GM18519 (cell line): ENCODE data around the gene PHF3.

ENCODE experiments used
- ATAC-seq: cut with Tn5 transposase; IDR thresholded peaks from one replicate; pipeline ENCODE4 v1.9.1; 2021; ENCODE audit warnings: mild to moderate bottlenecking, moderate library complexity; ENCODE audit not compliant: unreplicated experiment, low FRiP score

PHF3 gene

DNA sequence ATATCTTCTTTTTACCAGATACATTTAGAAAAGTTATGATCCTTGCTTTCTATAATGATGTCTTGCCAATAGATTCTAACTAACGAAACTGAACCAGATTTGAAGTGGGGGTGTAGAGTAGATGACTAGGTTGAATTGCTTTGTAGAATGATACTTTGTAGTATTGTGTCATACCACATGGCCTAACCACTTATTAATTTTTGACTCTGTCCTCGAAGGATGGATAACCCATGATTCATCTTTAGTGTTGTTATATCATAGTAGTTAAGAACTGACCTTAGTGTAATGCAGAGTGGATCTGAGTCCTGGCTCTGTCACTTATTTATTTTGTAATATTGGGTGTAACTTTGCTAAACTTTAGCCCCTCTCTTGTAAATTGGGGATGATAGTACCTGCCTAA is 4.5 kb downstream of the PHF3 start:
- ATAC-seq, result no peak

DNA sequence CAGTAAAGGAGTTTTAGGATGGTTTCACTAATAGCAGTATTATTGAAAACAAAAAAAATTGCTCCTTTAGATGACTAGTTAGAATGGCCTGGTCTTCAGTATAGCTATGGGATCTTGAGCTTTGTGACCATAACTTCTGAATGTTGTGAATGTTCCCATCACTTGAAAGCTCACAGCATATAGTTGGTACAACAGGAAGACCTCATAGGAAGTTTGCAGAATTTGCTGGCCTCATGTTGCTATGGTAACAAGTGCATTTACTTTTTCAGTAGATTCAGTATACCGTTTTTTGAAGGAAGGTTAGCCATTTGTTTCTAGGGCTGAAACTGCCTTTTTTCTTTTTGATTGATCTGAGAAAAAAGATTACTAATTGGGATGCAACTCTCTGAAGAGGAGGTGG is 8.3 kb downstream of the PHF3 start:
- ATAC-seq, result no peak

DNA sequence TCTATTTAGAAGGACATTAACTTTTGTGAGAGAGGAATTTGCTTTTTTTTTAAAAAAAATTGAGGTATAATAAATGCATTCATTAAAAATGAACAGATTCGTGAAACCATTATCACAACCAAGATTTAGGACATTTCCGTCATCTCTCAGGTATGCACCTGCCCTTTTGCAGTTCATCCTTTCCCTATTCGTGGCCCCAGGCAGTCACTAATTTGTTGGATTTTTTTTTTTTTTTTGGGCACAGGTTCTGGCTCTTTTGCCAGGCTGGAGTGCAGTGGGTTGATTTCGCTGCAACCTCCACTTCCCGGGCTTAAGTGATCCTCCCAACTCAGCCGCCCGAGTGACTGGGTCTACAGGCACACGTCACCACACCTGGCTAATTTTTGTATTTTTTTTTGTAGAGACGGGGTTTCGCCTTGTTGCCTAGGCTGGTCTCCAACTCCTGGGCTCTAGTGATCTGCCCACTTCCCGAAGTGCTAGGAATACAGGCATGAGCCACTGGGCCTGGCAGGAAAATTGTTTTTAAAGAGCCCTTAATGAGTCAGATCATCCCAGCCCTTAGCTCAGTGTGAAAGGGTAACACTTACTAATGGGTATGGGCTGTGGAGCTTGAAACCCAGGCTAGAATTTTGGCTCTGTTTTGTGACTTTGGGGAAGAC is 9.2 kb downstream of the PHF3 start:
- no peak for ATAC-seq

DNA sequence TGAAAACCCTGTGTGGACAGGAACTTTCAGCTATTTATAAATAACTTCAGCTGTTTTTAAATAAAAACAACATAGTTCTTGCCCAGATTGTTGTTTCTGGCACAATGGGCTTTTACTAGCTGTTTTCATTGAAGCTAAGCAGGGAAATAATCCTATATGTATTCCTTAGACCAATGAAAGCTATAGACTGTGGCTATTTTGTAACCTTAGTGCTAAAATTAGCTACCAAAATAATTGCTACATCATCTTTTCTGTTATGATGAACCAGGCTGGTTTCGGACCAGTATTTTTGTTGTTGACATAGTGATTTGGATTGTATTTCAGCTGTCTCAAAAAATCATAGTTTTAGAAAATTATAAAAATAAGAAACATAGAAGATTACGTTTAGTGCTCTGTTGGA is 13.7 kb downstream of the PHF3 start:
- no peak for ATAC-seq

DNA sequence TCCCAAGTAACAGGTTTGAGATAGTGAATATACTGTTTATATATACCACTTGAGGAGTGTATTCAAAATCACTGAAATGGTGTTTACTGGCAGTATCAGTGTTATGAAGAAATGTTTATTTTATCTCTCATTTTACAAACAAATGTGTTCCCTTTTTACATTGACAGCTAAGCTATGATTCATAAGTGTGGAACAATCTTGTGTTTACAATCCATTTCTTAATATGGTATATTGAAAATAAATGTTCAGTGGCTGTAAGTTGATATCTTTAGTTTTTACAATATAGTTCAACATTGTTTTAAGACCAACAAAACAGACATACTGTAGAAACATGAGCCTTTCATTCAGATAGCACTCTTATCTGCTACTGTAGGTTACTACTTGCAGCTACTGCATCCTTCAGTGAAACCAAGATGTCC is 14.3 kb downstream of the PHF3 start:
- no peak for ATAC-seq

DNA sequence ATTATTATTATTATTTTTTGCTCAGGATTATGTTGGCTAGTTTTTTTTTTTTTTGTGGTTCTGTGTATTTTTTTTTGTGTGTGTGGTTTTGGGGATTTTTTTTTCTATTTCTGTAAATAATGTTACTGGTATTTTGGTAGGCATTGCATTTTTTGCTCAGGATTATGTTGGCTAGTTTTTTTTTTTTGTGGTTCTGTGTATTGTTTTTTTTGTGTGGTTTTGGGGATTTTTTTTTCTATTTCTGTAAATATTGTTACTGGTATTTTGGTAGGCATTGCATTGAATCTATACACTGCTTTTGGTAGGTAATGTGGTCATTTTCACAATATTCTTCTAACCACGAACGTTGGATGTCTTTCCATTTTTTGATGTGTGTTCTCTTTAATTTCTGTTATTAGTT is 17.4 kb downstream of the PHF3 start:
- ATAC-seq, result no peak

DNA sequence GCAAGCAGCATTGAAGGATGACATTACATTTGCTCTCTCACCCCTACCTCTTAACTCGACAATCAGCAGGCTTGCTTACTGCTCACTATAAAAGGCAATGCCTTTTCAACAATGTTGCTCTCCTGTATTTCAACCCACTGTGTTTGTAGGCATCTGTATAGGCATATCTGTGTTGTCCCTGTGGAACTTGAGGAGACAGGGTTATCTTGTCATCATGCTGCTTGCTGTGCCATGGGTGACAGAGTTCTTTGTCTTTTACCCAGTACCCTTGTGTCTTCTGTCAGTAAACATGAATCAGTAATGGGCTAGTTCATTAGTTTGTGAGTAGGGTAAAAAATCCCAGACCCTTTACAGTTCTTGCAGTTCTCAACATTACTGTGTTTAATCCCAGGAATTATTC is 25.2 kb downstream of the PHF3 start:
- no peak for ATAC-seq

DNA sequence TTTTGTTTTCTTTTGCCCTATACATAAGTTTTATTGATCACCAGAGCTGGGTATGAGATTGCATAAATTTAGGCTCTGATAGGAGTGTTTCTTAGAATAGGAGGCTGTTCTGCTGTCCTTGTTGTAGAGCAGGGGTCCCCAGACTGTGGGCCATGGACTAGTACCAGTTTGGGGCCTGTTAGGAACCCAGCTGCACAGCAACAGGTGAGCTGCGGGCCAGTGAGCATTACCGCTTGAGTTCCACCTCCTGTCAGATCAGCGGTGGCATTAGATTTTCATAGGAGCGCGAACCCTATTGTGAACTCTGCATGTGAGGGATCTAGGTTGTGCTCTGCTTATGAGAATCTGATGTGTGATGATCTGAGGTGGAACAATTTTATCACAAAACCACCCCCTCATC is 26.2 kb downstream of the PHF3 start:
- no peak for ATAC-seq

DNA sequence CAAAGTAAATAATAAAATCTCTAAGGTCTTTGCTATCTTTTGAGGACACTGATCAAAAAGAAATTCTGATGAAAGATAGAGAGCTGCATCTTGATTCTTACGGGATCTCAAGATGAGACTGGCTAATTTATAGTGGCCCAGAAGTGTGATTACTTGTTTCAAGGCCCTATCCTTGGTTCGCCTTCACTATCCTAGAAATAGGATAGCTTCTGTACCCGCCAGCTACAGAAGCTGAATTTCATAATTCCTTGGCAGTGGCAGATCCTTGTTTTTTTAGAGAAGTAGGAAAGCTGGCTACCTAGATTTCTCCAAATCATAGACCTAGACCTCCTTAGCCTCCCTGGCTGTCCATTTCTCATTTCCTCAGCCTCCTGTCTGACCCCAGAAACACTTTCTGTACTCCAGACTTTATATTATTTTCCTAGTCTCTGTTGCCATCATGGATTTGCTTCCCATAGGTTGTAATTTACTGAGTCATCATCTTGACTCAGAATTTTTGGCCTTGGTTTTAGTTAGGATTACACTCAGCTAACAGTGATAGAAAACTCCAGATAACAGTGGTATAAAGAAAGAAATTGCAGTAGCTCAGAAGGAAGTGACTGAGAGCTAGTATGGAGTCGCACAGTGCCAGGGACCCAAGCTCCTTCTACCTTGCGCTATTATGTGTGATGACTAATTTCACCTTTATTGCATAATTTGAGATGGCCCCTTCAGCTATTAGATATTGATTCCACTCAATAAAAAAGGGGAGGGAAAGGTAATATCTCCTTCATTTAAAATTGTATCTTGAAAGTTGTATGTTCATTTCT is 27.7 kb downstream of the PHF3 start:
- no peak for ATAC-seq

DNA sequence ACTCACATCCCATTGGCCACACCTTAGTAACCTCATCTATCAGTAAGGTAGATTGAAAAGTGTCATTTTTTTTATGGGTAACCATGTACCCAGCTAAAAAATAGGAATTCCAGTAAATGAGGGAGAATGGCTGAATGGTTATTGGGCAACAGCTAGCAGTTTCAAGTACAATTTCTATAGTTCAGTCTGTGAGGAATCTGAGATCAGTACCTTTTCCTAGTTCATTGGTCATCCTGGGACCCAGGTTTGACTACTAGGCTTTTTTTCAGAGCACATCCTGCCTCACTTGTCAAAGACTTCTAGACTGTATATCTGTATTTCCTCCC is 28.3 kb downstream of the PHF3 start:
- ATAC-seq, result no peak

DNA sequence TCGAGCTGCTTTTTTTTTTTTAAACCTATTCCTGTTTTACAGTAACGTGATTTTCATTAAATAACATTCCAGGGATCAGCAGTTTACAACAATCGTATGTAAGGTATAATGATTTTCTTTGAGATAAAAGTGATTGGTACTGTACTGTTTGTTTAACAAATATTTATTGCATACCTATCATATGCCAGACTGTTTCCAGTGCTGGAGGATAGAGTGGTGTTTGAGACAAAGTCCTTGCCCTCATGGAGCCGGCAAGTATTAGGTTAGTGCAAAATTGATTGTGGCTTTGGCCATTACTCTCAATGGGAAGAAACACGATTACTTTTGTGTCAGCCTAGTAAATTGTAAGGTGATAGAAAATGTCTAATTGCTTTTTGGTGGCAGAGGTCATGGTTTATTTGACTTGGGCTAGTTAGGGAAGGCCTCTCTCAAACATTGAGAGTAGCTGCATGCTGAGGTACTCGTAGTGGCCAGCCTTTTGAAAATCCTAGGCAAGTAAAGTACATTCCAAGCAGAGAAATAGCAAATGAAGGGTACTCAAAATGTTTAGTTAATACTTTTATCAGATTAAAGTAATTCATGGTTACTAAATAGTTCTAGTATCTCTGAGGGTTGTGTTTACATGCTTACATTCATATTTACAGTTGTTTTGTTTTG is 35.6 kb downstream of the PHF3 start:
- no peak for ATAC-seq

DNA sequence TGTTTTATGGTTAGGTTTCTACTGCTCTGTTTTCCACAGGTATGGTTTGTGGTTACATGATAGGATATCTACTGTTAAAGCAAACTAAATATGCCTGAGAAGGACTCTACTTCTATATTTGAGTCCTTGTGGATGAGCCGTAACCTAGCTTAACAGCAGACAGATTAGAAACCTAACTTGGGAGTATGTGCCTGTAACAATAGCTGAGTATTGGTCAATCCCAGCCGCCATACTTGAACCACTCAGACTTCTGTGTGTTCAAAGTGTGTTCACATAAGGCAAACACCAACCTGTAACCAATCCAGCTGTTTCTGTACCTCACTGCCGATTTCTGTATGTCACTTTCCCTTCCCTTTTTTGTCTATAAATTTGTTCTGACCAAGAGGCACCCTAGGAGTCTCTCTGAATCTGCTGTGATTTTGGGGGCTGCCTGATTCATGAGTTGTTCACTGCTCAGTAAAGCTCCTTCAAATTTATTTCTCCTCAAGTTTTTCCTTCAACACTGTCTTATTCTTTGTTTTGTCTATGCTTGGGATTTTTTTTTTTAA is 37.1 kb downstream of the PHF3 start:
- no peak for ATAC-seq

DNA sequence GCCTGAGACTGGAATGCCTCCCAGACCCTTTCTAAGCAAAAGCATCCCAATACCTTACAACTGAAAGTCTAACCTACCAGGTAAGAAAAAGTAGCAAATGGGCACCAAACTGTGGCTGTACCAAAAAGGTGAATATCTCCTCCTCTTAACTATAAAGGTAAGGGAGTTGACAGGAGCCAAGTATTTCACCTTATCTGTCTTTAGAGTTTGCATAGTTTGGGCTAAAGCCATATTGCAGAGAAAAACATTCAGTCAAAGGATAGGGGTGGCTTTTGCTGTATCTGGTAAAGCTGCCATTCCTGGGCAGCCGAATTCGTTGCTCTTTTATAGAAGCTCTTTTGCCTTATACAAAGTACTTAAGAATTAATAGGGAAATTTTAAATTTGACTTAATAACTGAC is 38.1 kb downstream of the PHF3 start:
- ATAC-seq, result no peak

DNA sequence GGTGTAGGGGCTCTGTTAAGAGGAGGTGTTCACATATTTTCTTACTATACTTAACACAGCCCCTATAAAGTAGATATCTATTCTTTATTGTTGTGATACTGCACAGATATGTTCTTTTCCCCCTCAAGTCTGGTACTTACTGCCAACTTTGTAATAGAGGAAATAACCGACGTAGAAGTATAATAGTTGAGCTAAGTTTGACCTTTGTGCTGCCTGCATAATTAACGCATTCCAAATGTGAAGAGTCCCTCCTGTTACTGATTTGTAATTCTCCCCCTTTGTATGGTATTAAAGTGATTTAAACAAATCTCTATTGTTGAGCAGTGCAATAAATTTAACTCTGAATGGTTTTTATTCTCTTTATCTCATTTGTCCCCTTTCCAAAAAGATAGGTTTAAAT is 39.0 kb downstream of the PHF3 start:
- no peak for ATAC-seq

DNA sequence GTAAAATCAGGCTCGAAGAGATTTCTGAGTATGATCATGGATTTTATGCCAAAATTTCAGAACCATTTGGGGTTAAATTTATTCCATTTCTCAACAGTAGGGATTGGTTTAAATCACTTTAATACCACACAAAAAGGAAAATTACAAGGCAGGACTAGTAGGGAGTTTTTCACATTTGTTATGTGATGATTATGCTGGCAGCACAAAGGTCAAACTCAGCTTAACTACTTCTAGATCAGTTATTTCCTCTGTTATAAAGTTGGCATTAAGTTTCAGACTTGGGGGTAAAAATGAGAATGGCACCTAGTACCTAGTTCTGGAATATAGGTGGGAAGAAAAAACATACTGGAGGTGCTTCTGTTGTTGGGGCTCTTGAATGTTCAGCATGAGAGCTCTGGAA is 39.5 kb downstream of the PHF3 start:
- no peak for ATAC-seq

DNA sequence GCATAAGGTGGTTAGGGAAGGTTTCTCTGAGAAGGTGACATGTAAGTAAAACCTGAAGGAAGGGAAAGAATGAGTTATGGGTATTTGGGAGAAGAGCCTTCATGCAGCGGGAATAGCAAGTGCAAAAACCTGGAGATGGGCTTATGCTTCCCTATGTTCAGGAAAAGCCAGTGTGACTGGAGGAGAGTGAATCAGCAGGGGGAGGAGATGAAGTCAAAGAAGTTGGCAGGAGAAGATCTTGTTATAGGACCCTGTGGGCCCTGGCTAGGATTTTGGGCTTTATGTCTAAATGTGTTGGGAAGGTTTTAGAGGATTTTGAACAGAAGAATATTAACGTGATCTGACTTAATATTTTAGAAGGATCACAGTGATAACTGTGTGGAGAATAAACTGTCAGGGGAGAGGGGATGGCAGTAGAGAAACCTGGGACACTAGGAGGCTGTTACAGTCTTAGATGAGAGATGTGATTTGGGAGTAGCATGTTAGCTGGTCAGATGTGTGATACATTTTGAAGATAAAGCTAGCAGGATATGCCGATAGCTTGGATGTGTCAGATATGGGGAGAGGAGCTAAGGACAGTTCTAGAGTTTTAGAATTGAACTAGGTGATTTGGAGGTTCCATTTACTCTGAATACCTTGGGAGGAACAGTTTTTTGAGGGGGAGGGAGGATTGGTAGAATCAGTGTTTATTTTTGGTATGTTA is 41.0 kb downstream of the PHF3 start:
- no peak for ATAC-seq

DNA sequence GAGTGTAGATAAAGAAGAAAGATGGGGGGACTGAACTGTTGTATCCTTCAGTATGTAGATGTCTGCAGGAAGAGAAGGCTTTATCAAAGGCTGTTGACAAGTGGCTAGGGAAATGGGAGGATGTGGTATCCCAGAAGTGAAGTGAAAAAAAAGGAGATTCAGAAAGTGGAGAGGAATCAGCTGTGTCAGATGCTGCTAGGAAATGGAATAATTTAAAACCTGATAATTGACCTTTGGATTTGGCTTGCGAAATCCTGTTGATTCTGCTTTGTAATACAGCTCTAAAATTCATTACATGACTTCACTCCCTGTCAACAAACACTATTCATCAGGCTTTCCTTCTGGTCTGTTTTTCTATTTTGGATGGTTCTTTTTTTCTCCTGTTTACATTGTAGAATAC is 41.7 kb downstream of the PHF3 start:
- no peak for ATAC-seq

DNA sequence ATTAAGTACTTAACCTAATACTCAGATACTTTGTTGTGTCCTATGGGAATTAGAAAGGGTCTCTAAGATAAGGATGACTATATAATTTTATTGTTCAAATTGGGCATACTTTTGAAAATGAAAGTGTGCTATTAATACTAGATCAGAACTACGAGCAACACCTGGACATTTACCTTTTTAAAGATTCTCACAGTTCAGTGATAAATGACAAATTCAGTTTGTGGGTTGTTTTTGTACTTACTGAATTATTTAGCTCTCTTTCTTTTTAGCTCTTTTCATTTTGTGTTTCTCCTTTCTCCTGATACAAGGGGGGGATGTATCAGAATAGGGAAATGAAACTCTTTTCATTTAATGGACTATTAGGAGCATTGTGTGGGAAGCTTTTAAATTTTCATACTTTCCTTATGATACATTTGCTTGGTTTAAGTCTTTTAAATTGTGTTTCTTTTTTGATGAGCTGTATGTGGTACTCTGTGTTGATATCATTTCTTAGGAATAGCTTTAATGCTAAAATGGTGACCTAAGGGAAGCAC is 47.5 kb downstream of the PHF3 start:
- no peak for ATAC-seq

DNA sequence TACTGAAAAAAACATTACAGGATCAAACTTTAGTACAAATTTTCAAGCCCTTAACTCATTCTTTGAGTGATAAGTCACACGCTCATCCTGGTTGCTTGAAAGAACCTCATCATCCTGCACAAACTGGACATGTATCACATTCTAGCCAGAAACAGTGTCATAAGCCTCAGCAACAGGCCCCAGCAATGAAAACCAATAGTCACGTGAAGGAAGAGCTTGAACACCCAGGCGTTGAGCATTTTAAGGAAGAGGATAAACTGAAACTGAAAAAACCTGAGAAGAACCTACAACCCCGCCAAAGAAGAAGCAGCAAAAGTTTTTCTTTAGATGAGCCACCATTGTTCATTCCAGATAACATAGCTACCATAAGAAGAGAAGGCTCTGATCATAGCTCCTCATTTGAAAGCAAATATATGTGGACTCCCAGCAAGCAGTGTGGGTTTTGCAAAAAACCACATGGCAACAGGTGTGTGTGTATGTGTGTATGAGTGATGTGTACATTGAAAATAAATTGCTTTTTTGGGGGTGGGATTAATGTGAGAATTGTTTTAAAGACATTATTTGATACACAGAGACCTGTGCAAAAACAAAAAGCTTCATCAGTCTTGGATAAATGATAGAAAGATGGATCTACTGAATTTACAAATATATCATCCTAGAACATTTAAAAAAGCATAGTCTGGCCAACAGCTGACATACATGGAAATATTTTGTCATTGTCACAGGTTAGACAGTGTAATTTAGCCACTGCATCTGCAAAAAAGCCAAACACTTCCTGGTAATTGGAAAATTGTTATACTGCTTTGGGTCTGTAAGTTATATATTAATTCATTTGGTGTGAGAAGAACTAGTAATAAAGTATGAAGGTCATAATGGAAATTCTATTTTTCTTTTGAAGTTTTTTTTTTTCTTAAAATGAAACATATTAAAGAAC is 50.1 kb downstream of the PHF3 start:
- ATAC-seq, result peak; percentile 66

DNA sequence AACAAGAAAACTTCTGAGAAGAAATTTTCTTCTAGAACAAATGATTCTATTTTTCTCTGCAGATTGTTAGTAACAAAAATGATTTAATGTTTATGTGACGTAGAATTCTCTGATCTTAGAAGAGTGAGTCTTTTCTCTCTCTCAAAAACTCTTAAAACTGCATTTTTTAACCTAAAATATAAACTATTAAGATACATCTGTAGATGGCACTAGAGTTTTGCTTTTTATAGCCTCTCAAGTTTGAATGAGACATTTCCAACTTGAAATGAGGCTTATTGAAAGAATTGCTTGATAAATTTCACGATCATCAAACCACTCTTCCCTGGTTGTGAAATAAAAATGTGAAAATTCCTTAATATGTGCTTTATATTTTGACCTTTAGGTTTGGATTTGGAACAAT is 53.8 kb downstream of the PHF3 start:
- no peak for ATAC-seq
